Fibroblast of skin of left biceps (primary cell): ENCODE results near the gene SLC14A1.
A peak's percentile ranks its signal among the peaks of the same experiment; 100 is the strongest.

Source experiments
- DNase-seq, 2 experiments: peaks; one replicate each; pipeline ENCODE4 v3.0.0-alpha.2; 2013; ENCODE audit warnings: low read depth in 2 of 2

SLC14A1 gene

DNA sequence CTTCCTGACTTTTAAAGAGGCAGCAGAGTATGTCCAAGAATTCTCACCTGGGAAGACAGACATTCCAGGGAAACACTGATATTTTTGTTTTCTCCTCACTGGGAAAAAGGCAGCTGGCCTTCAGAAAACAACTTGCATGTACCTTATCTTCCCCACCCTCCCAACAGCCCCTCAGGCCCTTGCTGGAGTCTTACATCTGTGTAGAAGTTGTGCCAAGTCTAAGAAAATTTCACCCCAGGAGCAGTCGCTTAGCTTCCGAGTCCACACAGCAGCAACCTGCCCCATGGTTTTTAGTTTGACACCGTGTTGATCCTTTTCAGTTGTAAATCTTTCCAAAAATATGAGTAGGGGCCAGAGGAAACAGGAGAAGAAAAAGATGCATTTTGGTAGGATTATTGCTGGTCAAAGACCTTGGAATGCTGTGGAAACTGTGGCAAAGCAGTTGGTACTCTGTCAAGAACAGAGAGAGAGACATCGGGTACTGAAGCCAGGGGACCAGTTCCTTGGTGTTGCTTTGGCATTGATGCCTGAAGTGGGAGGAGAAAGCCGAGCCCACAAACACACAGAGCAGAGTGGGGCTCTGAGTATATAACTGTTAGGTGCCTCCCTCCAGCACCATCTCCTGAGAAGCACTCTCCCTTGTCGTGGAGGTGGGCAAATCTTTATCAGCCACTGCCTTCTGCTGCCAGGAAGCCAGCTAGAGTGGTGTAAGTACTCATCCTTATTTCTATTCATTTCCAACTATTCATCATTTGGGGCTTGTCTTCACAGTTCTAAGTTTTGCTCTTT lies at the start of gene SLC14A1:
SLC14A1 (plus strand) TSS at position 615 of the 789 bp plus-strand sequence. CDS start 6,140 bp downstream, outside the sequence.
- no peak for DNase-seq

DNA sequence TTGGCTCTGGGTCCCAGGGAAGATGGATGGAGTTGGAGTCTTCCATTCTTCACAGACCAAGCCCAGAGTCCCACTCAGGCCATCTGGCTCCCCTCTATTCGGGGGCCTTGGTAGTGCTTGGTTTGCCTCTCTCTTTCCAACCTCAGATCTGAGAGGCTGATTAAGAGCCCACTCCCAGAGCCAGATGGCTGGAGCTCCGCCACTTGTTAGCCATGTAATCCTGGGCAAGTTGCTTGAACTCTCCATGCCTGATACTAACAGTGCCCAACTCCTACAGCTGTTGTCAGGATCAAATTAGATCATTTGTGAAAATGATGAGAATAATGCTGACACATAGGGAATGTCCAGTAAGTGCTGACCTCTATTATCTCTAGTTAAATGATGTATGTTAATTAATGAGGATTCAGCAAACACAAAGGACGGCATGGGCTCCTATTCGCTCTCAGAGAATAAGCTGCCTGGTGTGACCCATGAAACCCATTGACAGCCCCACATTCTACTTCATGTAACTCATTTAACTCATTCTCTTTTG lies 46.6 kb upstream of the SLC14A1 start:
- no peak for DNase-seq

DNA sequence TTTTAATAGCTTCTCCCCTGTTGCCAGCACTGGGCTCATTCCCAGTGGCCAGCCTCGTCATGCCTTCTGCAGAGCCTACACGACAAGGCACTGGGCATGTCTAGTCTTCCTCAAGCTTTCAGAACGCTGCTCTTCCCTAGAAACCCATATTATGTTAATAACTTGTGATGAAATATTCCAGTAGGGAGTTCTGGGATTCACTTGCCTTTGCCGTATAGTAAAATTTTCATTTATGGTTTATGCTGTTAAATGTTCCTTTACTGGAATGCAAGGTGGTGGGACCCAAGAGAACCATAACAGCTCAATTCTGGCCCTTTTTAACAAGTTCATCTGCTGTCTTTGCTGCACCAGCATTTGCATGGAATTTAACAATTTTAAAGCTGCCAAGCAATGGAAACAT lies 45.5 kb upstream of the SLC14A1 start:
- DNase-seq: no peak

DNA sequence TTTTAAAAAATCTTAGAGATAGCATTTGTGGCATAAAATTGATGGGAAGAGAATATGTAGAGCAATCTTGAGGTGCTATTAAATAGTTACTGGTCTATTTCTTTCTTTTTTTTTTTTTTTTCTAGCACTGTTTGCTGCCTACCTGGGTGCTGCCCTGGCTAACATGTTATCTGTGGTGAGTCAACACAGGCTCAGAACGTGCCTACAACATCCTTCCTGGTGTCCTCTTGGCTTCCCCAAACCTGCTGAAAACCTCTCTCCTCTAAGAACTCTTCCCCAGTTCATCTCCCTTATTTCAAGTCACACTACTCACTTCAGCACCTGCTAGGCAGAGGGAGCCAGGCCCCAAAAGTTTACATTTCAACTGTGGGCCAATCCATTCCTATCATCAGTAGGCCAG lies 45.1 kb upstream of the SLC14A1 start:
- DNase-seq: no peak

DNA sequence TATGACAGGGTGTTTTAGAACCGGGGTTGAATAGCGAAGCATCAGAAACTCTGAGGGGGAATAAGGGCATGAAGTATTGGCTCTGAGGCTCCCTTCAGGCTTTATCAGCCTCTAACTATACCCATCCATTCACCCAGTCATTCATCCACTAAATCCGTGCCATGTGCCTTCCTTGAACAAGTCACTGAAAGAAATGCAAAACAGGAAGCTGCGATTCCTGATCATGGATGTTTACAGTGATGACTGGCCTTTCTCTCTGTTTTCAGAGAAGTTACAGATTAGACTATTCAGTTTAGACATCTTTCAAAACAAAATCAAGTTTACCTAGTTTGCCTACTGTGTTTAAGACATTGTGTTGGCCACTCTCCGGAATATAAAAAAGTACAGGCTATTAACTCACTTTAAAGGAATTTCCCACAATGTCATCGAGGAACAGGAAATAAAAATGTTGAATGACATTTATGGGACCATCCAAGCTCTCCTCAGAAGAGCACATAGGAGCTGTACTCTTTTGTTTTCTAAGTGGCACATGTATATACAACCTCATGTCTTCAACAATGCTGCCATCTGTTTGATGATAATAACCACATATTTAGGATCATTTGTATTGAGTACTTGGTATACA lies 43.8 kb upstream of the SLC14A1 start:
- no peak for DNase-seq

DNA sequence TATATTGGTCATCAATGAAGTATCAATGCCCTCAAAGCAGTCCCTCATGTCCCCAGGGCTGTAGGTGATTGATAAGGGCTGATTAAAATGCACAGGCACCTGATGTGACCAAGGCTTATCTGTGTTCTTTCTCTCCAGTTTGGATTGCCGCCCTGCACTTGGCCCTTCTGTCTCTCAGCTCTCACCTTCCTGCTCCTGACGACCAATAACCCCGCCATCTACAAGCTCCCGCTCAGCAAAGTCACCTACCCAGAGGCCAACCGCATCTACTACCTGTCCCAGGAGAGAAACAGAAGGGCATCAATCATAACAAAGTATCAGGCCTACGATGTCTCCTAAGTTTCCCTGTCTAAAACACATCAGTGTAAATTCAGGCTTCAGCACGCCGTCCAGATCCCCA lies 41.8 kb upstream of the SLC14A1 start:
- no peak for DNase-seq

DNA sequence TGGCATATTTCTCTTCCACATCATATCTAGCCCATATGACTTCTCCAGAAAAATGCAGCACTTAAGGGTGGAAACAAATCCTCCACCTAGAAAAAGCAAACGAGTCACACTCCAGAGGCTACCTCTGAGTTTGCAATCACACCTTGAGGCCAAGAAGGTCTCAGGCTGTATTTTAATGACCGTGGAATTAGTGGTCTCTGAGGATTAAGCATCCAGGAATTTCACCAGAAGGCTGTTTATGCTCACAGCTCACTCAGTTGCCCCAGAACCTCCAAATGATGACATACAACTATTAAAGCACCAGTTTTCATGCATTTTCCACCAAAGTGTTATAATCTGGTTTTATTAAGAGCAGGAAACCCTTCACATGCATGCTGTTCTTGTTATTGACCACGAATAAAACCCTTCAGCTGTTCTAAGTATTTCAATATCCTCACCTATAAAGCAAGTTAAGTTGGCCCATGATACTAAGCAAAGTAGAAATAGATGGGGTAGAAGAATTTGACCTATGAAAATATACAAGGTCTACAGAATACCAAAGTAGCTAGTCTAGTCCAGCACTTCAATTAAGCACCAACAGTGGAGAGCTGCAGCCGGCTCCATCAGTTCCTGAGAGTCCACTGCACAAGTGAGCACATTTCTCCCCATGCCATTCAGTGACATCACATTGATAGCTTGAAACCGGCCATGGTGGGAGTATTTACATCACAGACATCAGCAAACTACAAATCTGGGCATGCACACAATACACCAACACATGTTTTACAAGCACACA lies 39.5 kb upstream of the SLC14A1 start:
- DNase-seq: no peak

DNA sequence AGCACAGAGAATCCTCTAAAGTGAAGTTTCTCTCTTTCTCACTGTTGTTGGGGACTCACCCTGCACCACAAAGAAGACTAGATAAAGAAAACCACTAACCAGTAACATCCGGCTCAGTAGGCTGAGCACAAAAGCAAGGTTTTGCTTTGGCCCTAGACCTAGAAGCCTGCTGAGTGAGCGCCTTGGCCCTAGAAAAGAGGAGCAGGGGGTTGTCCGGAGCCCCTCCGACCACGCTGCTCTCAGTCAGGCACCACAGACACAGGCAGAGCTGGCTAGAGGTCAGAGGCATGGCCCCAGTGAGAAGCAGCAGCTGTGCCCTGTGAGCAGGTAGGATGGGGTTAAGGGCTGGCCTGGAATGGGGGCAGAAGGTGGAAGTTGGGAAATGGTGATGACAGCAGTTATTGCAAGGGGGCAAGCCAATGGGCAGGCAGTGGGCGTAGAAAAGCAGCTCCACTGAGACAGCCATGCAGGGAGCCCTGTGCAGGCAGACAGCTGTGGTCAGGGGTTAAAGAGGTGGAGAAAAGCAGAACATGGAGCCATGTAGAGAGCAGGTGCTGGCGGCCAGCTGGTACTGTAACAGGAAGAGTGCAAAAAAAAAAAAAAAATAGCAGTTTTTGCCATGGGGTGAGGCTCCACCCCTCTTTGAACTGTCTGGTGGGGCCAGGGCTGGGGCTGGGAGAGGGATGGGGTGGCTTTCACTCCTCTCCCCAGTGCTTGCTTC lies 36.9 kb upstream of the SLC14A1 start:
- no peak for DNase-seq

DNA sequence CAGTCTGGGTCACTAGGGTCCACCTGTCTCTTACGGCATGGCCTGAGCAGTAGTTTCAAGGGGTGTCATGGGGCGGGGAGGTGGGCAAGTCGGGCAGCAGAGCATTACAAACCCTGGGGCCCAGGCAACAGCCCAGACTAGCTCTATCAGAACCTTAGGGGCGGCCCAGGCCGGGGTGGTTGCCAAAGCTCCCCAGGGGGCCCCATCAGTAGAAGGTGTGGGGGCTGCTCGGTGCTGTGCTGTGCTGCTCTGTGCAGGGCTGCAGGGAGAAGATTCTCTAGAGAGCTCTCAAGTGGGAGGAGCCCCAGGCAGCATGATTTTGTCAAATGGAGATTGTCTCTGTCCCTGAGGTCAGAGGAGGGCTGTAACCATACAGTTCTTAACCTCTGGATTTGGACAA lies 36.4 kb upstream of the SLC14A1 start:
- no peak for DNase-seq

DNA sequence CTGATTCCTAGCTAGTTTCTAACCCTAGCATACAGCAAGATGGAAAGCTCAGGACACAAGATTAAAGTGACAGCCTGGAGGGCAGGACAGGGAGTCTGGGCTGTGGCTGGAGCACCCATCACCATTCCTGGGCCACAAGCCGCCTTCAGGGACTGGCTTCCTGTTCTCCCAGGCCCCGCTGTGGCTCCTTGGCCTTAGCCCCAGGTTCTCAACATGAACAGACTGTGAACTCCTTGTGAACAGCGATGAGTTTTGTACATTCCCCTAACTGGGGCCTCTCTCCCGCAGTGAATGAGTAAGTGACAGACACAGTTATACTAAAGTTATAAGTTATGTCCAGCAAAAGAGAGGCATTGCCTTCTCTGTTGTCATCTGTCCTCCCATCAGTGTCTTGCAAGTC lies 35.9 kb upstream of the SLC14A1 start:
- DNase-seq: no peak

DNA sequence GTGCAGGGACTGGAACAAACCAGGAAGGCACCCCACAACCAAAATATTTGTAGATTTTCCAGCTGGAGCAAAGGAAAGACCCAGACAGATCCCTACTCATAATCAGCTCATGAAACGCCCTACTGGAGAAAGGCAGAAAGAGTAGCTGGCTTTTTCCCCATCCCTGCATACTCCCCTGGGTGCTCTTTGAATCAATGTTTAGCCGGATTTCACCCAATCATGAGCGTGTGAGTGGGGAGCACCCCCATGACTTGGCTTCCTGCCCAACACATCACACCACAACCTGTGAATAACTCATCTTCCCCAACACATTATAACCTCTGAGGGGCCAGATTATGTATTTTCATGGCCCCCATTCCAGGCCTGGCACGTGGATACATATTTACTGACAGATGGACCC lies 35.1 kb upstream of the SLC14A1 start:
- DNase-seq: no peak

DNA sequence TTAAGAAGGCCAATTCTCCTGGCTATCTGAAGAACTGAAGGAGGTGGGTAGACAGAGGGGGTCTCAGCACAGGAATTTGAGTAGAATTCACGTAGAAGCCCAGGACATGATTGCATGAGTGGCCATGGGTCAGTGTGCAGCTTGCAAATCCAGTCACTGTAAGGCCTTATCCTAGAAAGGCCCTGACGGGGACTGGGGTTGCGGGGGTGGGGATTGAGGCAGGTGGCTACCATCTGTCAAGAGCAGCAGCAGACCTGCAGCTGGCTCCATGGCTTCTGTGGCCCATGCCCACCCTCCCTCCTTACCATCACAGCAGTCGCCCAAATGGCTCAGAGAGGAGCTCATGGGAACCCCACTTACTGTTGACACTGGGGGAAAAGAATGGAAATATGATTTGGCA lies 34.6 kb upstream of the SLC14A1 start:
- no peak for DNase-seq

DNA sequence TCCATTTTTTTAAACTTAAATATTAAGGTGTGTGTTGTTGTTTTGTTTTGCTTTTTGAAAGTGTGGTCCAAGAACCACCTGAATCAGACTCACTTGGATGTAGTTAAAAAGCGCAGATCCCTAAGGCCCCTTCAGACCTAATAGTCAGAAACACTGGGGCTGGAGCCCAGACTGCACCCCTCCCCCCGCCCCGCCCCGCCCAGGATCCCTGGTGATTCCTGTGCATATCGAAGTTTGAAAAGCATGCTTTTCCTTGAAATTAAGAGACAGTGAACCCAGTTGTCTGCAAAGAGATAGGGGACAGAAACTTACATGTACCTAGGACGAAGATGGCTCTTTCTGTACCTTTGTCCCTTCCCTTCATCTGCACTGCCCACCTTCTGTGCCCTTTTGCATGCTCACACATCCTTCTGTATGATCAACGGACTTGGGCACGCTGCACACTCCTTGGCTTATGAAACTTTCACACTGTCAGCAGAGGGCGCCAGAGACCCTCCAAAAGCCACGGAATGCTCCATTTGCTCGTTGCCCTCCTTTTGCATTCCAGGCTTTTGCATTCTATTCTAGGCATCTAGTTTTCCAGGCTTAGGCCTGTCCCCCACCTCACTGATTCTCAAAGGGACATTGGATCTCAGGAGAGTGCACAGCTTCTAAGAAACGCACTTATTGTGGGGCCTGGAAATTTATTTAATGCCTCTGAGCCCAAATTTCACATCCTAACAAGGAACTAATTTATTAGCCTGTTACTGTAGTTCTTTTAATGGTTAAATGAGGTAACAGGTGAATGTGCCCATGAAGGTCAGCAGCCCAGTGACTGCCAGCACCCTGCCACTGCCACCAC lies 32.8 kb upstream of the SLC14A1 start:
- DNase-seq: peak in 1 of 2 experiments; percentile 53

DNA sequence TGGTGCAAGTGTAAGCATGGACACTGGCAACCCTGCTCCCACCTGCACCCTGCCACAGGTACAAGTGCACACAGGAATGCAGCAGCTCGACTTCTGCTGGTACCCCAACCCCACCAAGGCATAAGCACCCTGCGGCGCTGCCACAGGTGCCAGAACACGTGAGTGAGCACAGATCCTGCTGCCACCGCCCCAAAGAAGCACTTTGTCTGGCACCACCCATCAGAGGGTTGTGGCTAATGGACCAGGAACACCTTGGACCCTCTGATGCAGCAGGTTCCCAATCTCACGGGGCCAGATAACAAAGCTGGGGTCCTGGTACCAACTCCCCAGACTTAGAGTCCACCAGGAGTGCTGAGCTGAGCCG lies 32.2 kb upstream of the SLC14A1 start:
- no peak for DNase-seq

DNA sequence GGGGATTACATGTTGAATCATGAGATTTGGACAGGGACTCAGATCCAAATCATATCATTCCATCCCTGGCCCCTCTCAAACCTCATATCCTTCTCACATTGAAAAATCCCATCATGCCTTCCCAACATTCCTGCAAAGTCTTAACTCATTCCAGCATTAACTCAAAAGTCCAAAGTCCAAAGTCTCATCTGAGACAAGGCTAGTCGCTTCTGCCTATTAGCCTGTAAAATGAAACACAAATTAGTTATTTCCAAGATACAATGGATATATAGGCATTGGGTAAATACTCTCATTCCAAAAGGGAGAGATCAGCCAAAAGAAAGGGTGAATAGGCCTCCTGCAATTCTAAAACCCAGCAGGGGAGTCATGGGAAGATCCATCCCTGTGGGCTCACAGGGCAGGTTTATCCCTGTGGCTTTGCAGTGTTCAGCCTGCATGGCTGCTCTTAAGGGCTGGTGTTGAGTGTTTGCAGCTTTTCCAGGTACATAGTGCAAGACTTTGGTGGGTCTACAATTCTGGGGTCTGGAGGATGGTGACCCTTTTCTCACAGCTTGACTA lies 21.2 kb upstream of the SLC14A1 start:
- DNase-seq: no peak

DNA sequence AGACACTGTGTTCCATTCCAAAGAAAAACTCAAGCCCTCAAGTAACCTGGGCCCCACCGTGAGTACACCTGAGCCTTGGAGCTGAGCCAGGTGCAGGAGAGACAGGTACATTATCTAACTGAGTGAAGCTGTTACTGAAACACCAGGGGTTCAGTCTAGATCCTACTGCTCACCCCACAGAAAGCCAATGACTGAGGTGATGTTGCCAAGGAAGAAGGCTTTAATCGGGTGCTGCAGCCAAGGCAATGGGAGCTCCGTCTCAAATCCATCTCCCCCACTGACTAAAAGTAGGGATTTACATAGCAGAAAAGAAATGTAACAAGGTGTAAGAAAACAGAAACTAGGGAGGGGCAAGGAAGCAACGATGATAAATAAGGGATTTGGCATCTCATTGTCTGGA lies 15.2 kb upstream of the SLC14A1 start:
- DNase-seq: no peak

DNA sequence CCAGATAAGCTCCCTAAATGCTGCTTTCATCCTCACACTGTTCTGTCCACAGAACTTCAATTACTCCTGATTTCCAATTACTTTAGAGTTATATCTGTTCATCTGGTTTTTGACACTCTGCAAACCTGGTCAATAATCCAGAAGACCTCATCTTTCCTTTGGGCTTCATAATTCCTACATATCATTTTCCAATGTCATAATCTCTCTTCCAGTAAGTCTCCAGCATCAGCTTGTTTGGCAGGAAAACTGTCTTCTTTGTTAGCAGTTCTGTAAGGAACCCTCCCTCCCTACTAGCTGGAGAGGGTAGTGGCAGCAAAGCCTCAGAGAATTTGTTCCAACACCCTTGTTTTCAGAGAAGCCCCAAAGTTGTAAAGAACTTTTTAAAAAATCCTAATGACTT lies 11.9 kb upstream of the SLC14A1 start:
- DNase-seq: no peak

DNA sequence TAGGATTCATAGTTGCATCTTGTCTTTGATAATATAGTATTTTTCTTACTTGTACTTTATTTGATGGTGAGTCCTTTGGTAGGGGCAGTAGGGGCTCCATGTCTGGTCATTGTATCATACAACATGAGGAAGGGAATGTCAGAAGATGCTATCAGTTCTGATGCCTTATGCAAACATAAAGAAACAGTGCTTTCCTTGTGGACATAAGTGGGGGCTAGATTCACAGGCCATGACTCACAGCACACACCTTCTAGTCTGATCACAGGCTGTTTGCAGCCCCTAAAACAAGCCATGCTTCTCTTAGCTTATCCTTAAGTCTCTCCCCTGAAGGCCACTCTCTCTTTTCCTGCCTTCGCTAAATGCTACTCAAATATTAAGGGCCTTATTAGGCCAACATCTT lies 10.7 kb upstream of the SLC14A1 start:
- no peak for DNase-seq

DNA sequence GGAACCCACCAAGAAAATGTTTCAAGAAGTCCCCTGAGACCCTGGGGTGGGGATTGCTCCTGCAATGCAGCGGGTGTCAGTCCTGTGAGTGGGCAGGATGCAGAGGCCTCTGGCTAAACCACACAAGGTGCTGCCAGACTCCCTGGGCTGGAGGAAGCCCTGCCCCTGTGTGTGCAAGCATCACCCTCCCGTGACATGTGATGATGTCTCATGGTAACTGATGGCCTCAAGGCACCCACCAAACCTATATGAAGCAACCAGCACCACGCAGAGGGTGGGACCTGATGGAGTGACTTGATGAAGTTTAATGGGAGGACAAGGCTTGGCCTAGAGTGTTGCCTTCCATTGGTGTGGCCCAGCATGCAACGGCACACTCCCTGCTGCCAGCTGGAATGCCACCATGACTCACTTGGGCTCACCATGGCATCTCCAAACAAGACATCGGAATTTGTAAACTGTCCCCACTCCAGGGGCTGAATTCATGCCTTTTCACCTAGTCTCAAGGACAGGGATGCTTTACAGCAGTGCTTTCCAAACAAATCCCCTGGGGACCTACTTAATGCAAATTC lies 8.7 kb upstream of the SLC14A1 start:
- no peak for DNase-seq

DNA sequence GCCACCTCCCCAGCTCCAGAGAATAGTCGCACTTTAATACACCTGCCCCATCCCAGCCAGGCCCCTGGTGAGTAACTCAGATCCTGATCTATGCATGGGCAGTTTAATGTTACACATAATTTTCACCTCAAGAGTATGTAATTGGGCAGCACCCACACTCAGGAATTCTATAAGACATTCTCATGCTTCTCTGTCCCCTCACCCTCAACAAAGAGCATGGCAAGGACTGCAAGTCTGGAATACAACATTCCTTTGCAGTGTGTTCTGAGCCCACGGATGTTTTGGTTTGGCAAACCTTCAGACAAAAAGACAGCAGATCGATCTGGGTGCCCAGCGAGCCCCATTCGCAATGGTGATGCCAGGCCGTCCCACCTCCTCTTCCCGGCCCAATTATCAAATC lies 4.9 kb upstream of the SLC14A1 start:
- DNase-seq: no peak
